HG03064 (cell line): ENCODE results near the gene CSKMT.
"Not testable (repeated sequence)": the region's sequence is repeated elsewhere in the genome, so short reads cannot be mapped to it uniquely, and the experiment has no call there.

Experiments used
- ATAC-seq: cut with Tn5 transposase; IDR thresholded peaks from one replicate; pipeline ENCODE4 v1.9.1; 2021; ENCODE audit warnings: low read depth; ENCODE audit not compliant: unreplicated experiment

The CSKMT gene

GRCh38 chr11:62652161-62653006, 12.7 kb upstream of the CSKMT start:
- ATAC-seq, result no peak

GRCh38 chr11:62654297-62654696, 10.8 kb upstream of the CSKMT start:
- no peak for ATAC-seq

DNA sequence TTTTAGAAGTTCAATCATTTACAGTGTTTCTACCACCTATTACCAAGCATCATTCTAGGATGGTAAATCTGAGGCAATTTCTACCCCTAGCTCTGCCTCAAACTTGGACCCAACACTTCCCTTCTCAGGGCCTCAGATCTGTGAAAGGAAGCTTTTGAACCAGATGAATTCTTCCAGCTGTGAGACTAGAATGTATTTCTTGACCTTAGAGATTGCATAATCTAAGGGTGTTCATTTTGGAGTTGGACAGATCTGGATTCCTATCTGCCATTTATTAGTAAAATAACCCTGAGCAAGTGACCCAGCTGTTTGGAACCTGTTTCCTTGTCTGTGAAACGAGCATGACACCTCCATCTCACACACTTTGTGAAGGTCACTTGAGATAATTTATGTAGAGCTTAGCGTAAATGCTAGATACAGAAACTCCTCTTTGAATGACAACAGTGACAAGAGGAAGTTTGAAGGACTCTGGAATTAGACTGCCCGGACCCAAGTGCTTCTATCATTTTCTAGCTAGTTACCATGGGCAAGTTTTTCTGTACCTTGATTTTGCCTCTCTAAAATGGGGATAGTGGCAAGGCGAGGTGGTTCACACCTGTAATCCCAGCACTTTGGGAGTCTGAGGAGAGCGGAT, 8.2 kb upstream of the CSKMT start:
- no peak for ATAC-seq

DNA sequence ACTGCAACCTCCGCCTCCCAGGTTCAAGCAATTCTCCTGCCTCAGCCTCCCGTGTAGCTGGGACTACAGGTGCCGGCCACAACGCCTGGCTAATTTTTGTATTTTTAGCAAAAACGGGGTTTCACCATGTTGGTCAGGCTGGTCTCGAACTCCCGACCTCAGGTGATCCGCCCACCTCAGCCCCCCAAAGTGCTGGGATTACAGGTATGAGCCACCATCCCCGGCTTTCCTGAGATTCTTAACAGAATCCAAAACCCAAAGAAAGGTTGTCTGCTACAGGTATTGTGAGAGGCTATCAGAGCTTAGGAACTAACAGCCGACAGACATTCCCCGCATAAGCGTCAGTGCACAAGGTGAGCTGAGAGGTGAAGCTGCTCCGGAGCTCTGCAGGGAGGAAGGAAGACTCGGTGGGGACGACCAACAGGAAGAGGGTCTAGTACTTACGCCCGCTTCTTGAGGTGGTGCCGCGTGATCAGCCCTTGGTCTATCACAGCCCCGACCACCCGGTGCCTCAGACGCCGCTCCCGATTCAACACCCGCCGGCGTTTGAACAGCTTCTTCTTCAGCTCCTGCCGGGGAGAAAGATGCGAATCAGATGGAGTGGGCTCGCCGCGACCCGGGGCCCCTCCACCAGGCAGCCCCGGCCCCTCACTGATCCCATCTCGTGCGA, 572 bp upstream of the CSKMT start:
- peak; percentile 29 for ATAC-seq

- no peak for ATAC-seq
Measured at GRCh38 chr11:62665599-62666258, 617 bp downstream of the CSKMT start.

- no peak for ATAC-seq
Measured at GRCh38 chr11:62666259-62666926, 1.3 kb downstream of the CSKMT start.

DNA sequence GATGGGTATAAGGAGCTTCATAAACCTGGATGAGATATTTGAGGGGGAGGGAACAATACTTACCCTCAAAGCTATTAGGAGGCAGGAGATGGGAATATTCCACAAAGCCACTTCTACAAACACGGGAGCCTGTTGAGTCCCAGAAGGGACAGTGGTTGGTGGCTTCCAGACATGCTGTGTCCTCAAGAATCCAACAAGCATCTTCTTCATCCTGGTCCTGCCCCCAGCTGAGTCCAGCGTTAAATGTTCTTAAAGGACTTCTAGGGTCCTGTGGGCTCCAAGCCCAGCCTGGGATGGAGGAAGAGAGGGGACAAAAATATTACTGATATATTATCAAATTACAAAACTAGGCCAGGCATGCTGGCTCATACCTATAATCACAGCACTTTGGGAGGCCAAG, 2.3 kb downstream of the CSKMT start:
- ATAC-seq, result no peak

GRCh38 chr11:62669420-62670161, 4.5 kb downstream of the CSKMT start:
- ATAC-seq, result no peak

DNA sequence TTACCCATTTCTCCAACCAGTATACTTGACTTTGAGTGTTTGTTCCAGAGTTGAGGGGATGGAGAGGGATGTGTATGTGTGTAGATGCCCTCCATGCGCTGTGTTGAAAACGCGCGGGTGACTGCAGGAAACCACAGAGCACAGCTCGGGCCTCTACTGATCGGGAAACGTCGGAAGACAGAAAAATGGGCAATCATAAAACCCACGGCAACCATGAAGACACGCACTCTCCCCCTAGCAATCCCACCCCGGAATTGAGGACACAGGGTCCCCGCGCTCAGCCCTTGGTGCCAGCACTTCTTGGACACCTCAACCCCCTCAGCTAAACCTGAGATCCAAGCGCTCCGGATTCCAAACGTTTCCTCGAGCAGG, 6.1 kb downstream of the CSKMT start:
- no peak for ATAC-seq

- no peak for ATAC-seq
Measured at GRCh38 chr11:62671608-62672389, 6.7 kb downstream of the CSKMT start, which contains the start of the genes LBHD1 and UQCC3. Gene LBHD1, minus strand, starts transcription at chr11:62672267. Its CDS starts 2,236 bp downstream, at chr11:62670031. Gene UQCC3, plus strand, starts transcription at chr11:62671673. Its CDS starts 73 bp downstream, at chr11:62671746.

GRCh38 chr11:62673196-62673525, 8.0 kb downstream of the CSKMT start:
- ATAC-seq, result no peak

GRCh38 chr11:62675415-62675814, 10.3 kb downstream of the CSKMT start:
- not testable (repeated sequence) for ATAC-seq

DNA sequence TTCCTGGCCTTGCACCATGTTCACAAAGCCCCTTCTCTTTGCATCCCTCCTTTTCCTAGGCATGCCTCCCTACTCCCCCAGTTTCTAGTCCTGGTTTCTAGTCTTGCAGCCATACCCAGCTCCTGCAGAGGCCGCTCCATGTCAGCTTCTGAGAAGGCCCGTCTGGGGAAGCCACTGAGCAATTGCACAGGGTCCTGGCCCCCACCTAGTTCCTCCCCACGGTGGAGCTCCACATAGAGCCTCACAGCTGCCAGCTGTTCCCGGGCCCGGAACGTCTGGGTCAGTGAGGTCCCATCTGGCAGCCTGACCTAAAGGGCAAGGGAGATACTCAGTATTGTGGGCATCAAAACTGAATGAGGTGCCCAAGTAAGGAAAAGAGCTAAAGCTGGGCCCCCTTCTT, 11.6 kb downstream of the CSKMT start:
- ATAC-seq, result no peak

DNA sequence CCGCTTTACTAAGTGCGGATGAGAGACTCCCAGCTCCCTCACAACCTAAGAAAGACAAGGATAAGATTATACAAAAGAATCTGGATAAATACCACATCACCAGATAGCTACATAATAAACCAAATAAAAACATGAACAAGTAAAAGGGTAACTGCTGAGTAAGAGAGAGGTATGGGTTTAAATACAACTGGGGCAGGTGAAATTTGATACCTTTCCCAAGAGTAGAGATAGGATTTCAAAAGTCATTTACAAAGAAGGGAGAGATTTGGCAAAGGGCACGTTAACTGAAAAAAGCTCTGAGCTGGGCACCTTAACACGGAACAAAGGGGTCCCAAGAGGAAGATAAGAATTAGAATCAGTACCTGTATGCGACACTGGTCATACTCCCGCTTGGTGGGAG, 12.0 kb downstream of the CSKMT start:
- no peak for ATAC-seq

DNA sequence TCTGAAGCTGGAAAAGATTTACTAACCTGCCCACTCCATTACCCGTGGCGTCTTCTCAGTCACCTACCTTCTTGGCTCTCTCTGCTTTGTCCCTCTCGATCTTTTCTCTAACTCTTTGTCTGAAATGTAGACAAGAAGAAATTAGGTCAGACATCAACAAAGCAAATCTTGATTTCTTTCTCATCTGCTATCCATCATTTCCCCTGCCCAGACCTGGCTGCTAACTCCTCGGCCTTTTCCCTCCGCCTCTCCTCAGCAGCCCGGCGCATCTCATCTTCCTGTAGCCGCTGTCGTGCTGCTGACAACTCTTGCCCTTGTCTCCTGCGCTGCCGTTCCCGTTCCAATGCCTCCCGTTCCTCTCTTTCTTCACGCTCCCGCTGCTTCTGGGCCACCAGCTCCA, 12.6 kb downstream of the CSKMT start:
- no peak for ATAC-seq

DNA sequence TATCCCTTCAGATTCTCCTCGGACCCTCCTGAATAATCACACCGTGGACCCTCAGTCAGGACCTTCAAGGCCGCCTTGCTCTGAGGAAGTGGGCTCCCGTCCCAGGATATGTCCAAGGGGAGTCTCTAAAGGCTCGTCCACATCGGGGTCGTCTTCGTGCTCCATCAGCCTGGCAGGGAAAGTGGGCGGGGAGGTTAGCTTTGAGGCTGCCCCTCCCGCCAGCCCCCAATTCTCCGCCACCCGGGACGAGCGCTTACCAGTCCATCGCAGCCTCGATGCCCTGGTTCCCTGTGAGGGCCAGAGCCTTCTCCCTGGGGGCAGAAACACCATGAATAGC, 13.3 kb downstream of the CSKMT start:
- no peak for ATAC-seq

- ATAC-seq, result peak; percentile 50
Measured at GRCh38 chr11:62678770-62679696, 13.9 kb downstream of the CSKMT start, which contains the start of gene UBXN1. Gene UBXN1, minus strand, starts transcription at chr11:62679073. Its CDS starts 150 bp downstream, at chr11:62678923.

DNA sequence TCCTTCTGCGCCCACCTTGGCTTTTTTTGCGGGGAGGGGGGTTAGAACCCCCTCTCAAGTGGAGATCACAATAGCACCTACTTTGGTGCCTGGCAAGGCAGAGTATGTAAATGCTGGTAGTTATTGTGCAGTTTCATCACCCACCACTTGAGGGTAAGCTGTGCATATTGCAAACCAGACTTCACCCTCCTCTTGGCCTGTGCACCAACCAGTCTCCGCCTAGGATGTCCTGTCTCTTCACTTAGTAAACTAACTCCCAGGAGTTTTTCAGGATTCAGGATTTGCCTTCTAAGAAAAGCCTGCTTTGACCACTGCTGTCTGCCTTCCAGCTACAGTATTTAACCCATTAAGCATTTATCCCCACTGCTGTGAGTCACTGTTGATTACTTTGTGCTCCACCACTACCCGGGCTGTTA, 15.7 kb downstream of the CSKMT start:
- no peak for ATAC-seq
